ENCODE measurements around the gene ATG7.
A peak's percentile ranks its signal among the peaks of the same experiment; 100 is the strongest.

The ATG7 gene

DNA sequence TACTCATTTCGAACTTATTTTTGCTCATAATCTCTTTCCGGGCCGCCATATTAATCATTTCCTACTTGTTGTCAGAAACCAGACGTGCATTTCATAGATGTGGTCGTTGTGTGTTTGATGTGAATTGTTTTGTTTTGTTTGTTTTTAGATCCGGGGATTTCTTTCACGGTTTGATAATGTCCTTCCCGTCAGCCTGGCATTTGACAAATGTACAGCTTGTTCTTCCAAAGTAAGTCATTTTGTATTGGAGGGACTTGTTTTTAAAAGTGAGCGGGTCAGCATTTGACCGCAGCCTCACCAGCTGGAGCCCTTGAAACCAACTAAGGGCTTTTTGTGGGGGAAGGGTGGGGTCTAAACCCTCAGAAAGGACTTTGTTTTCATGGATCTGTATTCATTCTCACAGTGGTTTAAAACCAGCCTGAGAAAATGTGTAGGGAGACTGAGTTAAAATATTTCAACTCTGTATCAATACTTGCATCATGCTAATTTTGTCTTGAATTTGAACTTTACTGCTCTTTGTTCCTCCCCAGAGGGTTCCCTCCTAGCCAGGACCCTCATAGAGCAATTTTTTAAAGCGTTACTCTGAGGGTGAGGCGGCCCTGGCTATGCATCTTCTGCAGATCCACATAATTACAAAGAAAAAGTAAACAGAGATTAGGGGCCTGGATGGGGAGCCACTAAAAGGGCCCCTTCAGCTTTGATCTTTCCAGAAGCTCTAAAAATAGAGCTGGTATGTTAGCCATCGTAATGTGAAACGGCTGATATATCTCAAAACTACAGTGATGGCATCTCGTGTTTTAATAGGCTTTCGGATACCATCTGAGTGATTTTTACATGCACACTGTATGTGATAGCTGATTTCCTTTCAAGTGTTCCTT lies 107.9 kb downstream of the ATG7 start:
- Histone ChIP-seq H3K36me3 (ENCODE audit: insufficient read depth, low read length) (no peaks in the 10 kb centered on the region), H3K9ac (ENCODE audit: low read length) (no peak overlapping the region), H3K27ac (ENCODE audit: low read depth, low read length) (no peak overlapping the region), H3K4me3 (ENCODE audit: low read depth in 1 of 2, low read length in 2 of 2) (no peak overlapping the region), H3K9me3 (ENCODE audit: low read length) (no peaks in the 10 kb centered on the region), H3K4me1 (ENCODE audit: insufficient read depth, low read length) (peaks cover 22% of the 10 kb centered on the region), H3K27me3 (ENCODE audit: control insufficient read depth in 1 of 2, insufficient read depth in 2 of 2, low read length in 2 of 2) (no peaks in the 10 kb centered on the region)

DNA sequence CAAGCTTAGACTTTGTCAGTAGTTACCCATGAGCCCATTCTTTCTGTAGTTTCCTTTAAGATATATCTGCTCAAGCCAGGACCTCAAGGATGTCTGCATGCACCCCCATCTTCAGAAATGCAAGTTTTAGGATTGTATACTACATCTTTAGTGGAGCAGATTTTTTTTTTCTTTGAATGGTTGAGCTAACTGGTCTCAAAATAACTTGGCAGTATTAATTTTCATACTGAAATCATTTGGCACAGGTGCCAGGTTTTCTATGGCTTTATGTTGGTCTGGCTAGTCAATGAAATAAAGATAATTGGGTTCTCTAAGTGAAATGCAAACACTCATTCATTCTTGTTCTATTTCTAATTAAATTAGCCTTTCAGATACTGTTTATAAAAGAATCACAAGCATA lies 108.9 kb downstream of the ATG7 start:
- peaks cover 33% of the 10 kb centered on the region for H3K4me1 ChIP-seq (ENCODE audit: insufficient read depth, low read length)
- no peaks in the 10 kb centered on the region for H3K36me3 ChIP-seq (ENCODE audit: insufficient read depth, low read length)
- no peak overlapping the region for H3K27ac ChIP-seq (ENCODE audit: low read depth, low read length)
- H3K9me3 ChIP-seq (ENCODE audit: low read length), result no peaks in the 10 kb centered on the region
- no peak overlapping the region for H3K4me3 ChIP-seq (ENCODE audit: low read depth in 1 of 2, low read length in 2 of 2)
- H3K27me3 ChIP-seq (ENCODE audit: control insufficient read depth in 1 of 2, insufficient read depth in 2 of 2, low read length in 2 of 2), result no peaks in the 10 kb centered on the region
- H3K9ac ChIP-seq (ENCODE audit: low read length), result no peak overlapping the region

DNA sequence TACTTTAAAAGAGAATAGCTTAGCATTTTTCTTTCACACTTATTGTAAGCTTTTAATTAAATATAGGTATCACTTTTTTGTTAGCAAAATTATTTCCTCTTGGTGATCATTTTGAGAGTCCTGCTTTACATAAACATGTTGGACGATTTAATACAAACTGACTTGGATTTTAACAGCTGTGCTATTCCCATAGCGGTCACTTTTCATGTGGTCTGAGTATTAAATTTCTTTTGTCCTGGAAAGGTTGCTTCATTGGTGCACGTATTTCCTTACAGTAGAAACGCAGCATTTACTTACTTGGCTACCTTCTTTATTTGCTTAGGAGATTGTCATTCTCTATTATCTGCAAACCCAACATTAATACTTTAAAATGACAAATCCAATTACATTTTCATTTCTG lies 109.4 kb downstream of the ATG7 start:
- Histone ChIP-seq H3K4me3 (ENCODE audit: low read depth in 1 of 2, low read length in 2 of 2) (no peak overlapping the region), H3K4me1 (ENCODE audit: insufficient read depth, low read length) (peaks cover 37% of the 10 kb centered on the region), H3K9me3 (ENCODE audit: low read length) (no peaks in the 10 kb centered on the region), H3K36me3 (ENCODE audit: insufficient read depth, low read length) (no peaks in the 10 kb centered on the region), H3K9ac (ENCODE audit: low read length) (no peak overlapping the region), H3K27me3 (ENCODE audit: control insufficient read depth in 1 of 2, insufficient read depth in 2 of 2, low read length in 2 of 2) (no peaks in the 10 kb centered on the region), H3K27ac (ENCODE audit: low read depth, low read length) (no peak overlapping the region)

DNA sequence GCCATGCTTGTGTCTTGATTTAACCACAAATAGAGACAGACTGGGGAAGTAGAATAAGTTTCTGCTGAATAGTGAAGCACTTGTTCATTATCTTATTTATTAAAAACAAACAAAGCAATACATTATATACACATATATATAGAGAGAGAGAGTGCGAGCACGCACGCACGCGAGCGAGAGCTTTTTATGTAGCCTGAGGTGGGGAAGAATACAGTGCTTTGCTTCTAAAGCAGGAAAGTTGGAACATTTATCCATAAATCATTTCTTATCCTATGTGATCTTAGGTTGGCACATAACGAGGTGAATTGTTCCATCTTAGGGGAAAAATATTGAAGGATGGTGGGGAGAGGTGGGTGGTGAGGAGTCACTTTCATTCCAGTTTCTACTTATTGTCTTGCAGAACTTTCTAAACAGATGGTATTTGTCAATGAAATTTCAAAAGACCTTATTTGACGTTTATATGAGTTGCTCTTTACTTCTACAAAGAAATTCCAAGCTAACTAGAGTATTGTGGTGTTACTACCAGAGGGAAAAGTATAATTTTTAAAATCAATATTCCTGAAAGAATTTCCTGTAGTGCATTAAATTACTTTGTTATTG lies 110.0 kb downstream of the ATG7 start:
- no peak overlapping the region for H3K4me3 ChIP-seq (ENCODE audit: low read depth in 1 of 2, low read length in 2 of 2)
- H3K4me1 ChIP-seq (ENCODE audit: insufficient read depth, low read length), result peaks cover 44% of the 10 kb centered on the region
- no peaks in the 10 kb centered on the region for H3K36me3 ChIP-seq (ENCODE audit: insufficient read depth, low read length)
- no peaks in the 10 kb centered on the region for H3K9me3 ChIP-seq (ENCODE audit: low read length)
- H3K9ac ChIP-seq (ENCODE audit: low read length), result no peak overlapping the region
- H3K27ac ChIP-seq (ENCODE audit: low read depth, low read length), result no peak overlapping the region
- H3K27me3 ChIP-seq (ENCODE audit: control insufficient read depth in 1 of 2, insufficient read depth in 2 of 2, low read length in 2 of 2), result no peaks in the 10 kb centered on the region

DNA sequence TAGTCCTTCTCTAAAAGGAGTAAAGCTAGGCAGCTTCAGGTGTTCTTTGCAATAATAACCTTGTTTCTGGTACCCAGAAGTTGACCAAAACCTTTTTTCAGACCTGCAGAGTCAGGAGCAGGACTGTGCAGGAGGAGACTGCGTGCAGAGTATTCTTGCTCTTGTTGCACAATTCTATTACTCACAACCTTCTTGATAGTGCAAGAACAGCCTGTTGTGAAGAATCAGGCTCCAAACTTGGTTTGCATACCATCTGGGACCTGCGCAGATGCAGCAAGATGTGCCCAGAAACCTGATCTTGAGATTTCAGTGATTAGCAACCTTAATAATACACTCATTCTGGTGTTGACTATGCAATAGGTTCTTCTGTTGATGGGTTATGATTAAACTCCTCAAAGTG lies 111.9 kb downstream of the ATG7 start:
- H3K36me3 ChIP-seq (ENCODE audit: insufficient read depth, low read length), result no peaks in the 10 kb centered on the region
- no peak overlapping the region for H3K4me3 ChIP-seq (ENCODE audit: low read depth in 1 of 2, low read length in 2 of 2)
- H3K9ac ChIP-seq (ENCODE audit: low read length), result no peak overlapping the region
- H3K9me3 ChIP-seq (ENCODE audit: low read length), result no peaks in the 10 kb centered on the region
- H3K27me3 ChIP-seq (ENCODE audit: control insufficient read depth in 1 of 2, insufficient read depth in 2 of 2, low read length in 2 of 2), result no peaks in the 10 kb centered on the region
- peaks cover 46% of the 10 kb centered on the region for H3K4me1 ChIP-seq (ENCODE audit: insufficient read depth, low read length)
- no peak overlapping the region for H3K27ac ChIP-seq (ENCODE audit: low read depth, low read length)

DNA sequence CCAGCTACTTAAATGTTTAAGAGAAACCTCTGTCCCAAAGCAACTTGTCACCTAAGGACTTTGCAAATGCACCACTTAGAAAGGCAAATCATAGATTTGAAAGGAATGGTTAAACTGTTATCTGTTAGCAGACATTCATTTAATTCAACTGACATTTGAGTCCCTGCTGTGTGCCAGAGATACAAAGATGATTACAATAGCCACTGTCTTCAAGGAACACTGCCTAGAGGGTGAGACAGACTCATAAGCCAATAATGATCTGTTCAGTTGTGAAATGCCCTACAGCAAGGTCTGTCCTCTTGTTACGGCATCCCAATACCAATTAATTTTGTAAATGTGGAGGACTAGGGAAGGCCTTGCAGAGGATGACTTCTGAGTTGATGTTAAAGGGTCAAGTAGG lies 113.1 kb downstream of the ATG7 start:
- Histone ChIP-seq H3K9ac (ENCODE audit: low read length) (no peak overlapping the region), H3K4me3 (ENCODE audit: low read depth in 1 of 2, low read length in 2 of 2) (no peak overlapping the region), H3K9me3 (ENCODE audit: low read length) (no peaks in the 10 kb centered on the region), H3K4me1 (ENCODE audit: insufficient read depth, low read length) (peaks cover 35% of the 10 kb centered on the region), H3K27me3 (ENCODE audit: control insufficient read depth in 1 of 2, insufficient read depth in 2 of 2, low read length in 2 of 2) (no peaks in the 10 kb centered on the region), H3K36me3 (ENCODE audit: insufficient read depth, low read length) (no peaks in the 10 kb centered on the region), H3K27ac (ENCODE audit: low read depth, low read length) (no peak overlapping the region)

DNA sequence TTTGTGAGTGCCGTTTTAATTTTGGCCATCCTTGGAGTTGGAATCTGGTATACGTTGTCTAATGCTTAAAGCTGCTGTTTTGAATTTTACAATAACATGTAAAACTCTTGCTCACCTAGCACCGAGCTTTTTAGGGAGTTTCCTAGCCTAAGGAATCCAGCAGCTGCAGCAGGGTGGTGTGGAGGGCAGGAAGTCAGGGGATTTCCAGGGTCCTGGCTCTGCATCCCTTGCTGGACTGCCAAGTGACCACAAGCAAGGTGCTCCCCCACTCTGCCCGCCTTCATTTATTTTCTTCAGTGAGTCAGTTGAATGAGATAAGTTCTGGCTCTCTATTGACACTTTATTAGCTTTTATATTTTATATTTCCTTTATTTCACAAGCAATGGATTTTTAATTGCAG lies 113.7 kb downstream of the ATG7 start:
- Histone ChIP-seq H3K36me3 (ENCODE audit: insufficient read depth, low read length) (no peaks in the 10 kb centered on the region), H3K4me3 (ENCODE audit: low read depth in 1 of 2, low read length in 2 of 2) (no peak overlapping the region), H3K4me1 (ENCODE audit: insufficient read depth, low read length) (peaks cover 35% of the 10 kb centered on the region), H3K9me3 (ENCODE audit: low read length) (no peaks in the 10 kb centered on the region), H3K9ac (ENCODE audit: low read length) (no peak overlapping the region), H3K27me3 (ENCODE audit: control insufficient read depth in 1 of 2, insufficient read depth in 2 of 2, low read length in 2 of 2) (no peaks in the 10 kb centered on the region), H3K27ac (ENCODE audit: low read depth, low read length) (peak overlapping the region; percentile 36)

DNA sequence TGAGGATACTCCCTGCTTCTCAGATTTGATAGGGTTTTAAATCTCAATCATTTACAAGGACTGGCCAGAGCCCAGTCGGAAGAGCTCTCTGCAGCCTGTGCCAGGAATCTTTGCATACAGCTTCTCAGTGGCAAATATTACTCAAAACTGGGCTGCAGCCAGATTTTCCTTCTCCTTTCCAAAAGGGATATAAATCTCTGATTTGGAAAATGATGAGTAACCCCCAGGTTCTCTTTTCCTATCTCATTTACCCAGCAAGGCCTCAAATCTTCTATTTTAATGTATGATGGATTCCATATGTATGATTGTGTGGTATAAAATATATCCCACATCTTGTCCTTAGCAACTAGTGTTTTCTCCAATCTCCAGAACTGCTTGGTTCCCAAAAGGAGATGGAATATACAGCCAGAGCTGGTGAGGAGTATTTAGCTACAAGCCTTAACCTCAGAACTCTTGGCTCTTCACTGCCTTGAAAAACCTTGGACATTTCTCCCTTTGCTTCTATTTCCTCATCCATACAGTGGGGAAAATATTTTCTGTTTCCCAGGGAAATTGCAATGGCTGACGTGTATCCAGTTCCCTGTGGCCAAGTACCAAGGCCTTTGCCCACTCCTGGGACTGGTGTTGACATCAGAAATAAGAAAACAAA lies 114.4 kb downstream of the ATG7 start:
- H3K4me1 ChIP-seq (ENCODE audit: insufficient read depth, low read length), result peaks cover 38% of the 10 kb centered on the region
- no peak overlapping the region for H3K4me3 ChIP-seq (ENCODE audit: low read depth in 1 of 2, low read length in 2 of 2)
- peak overlapping the region; percentile 61 for H3K27ac ChIP-seq (ENCODE audit: low read depth, low read length)
- H3K27me3 ChIP-seq (ENCODE audit: control insufficient read depth in 1 of 2, insufficient read depth in 2 of 2, low read length in 2 of 2), result no peaks in the 10 kb centered on the region
- no peaks in the 10 kb centered on the region for H3K36me3 ChIP-seq (ENCODE audit: insufficient read depth, low read length)
- H3K9ac ChIP-seq (ENCODE audit: low read length), result no peak overlapping the region
- H3K9me3 ChIP-seq (ENCODE audit: low read length), result no peaks in the 10 kb centered on the region

DNA sequence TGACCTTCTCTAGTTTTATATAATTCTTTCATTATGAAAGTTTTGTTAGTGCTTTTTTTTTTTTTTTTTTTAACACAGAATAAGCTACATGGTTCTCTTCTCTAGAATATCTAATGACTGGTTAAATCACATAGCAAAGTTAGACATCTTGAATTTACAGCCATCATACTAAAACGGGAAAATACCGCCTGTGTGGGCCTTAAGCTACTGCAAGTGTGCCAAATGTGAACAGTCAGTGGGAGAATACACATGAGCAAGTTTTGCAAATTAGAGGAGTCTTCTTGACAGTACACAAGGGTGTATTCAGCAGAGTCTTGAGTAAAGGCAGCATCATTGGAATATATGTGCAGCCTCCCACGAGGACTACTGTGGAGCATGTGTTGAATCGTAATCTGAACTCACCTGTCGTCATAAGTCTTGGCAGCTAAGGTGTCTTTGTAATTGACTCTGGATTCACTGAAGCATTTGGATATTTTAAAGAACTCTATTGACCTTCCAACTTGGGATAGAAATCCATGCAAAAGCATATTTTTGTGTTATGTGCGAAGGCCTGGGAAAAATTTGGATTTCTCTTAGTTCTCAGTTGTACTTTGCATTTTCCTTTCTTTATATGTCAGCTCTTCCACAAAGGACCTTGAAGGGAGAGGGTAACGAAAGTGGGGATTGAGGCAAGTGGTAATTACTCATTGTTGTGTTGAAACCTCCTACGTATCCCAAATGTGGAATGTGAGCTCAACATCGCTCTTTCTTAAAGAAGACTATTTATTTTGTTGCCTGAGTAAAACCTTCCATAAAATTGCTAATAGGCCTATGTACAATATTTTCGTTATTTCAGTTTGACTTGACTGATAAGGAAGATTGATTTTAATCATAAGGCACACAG lies 117.4 kb downstream of the ATG7 start:
- Histone ChIP-seq H3K27ac (ENCODE audit: low read depth, low read length) (no peak overlapping the region), H3K4me1 (ENCODE audit: insufficient read depth, low read length) (peaks cover 50% of the 10 kb centered on the region), H3K9me3 (ENCODE audit: low read length) (no peaks in the 10 kb centered on the region)

DNA sequence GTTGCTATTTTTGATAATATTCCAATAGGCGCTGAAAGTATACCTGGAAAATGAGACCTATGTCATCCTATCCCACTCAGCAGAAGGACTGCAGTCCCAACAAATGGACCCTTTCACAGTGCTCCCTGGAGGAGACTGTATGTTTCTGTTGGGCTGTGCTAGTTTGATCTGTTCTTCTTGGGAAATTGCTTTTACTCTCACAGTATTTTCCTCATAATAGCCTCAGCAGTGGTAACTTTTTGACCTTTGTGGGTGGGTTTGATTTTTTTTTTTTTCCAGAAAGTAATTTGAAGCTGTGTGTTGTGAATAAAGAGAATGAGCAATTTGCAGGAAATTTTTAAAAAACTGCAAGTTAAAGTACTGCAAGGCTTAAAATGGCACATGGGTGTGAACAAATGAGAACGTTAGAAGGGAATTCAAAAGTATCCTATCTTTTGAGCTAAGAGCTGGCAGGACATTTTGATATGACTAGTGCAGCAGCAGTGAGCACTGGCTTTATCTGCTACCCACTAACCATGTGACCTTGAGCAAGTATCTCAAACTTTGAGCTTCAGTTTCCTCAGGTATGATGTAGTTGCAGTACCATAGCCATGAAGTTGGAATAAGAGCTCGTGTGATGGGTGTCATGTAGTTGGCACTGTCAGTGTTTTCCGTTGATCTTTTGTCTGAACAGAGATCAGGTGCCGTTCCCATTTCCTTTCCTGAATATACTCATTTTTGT lies 118.4 kb downstream of the ATG7 start:
- Histone ChIP-seq H3K4me1 (ENCODE audit: insufficient read depth, low read length) (peaks cover 44% of the 10 kb centered on the region), H3K9ac (ENCODE audit: low read length) (no peak overlapping the region), H3K4me3 (ENCODE audit: low read depth in 1 of 2, low read length in 2 of 2) (no peak overlapping the region), H3K27me3 (ENCODE audit: control insufficient read depth in 1 of 2, insufficient read depth in 2 of 2, low read length in 2 of 2) (no peaks in the 10 kb centered on the region), H3K9me3 (ENCODE audit: low read length) (no peaks in the 10 kb centered on the region), H3K36me3 (ENCODE audit: insufficient read depth, low read length) (no peaks in the 10 kb centered on the region), H3K27ac (ENCODE audit: low read depth, low read length) (no peak overlapping the region)

More for the DNA sequence above, 117.4 kb downstream of the ATG7 start:
- no peak overlapping the region for H3K4me3 ChIP-seq (ENCODE audit: low read depth in 1 of 2, low read length in 2 of 2)
- no peaks in the 10 kb centered on the region for H3K27me3 ChIP-seq (ENCODE audit: control insufficient read depth in 1 of 2, insufficient read depth in 2 of 2, low read length in 2 of 2)
- no peak overlapping the region for H3K9ac ChIP-seq (ENCODE audit: low read length)
- H3K36me3 ChIP-seq (ENCODE audit: insufficient read depth, low read length), result no peaks in the 10 kb centered on the region
